ENCODE results near the gene JPT1.

Gene JPT1

GRCh38 chr17:75116737-75117136 is 37.6 kb downstream of the JPT1 start:
- H3K4me3 ChIP-seq (ENCODE audit: low read depth, low read length) = no peak overlapping the region
- TF ChIP-seq, protein P1, sequence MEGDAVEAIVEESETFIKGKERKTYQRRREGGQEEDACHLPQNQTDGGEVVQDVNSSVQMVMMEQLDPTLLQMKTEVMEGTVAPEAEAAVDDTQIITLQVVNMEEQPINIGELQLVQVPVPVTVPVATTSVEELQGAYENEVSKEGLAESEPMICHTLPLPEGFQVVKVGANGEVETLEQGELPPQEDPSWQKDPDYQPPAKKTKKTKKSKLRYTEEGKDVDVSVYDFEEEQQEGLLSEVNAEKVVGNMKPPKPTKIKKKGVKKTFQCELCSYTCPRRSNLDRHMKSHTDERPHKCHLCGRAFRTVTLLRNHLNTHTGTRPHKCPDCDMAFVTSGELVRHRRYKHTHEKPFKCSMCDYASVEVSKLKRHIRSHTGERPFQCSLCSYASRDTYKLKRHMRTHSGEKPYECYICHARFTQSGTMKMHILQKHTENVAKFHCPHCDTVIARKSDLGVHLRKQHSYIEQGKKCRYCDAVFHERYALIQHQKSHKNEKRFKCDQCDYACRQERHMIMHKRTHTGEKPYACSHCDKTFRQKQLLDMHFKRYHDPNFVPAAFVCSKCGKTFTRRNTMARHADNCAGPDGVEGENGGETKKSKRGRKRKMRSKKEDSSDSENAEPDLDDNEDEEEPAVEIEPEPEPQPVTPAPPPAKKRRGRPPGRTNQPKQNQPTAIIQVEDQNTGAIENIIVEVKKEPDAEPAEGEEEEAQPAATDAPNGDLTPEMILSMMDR (conservative IDR thresholded peaks at IDR 0.05; ENCODE audit: low read depth, low read length) = no peak

GRCh38 chr17:75115555-75115954 is 38.8 kb downstream of the JPT1 start:
- no peak for DNase-seq (ENCODE audit: low read depth)
- H3K4me3 ChIP-seq (ENCODE audit: low read depth, low read length) = no peak overlapping the region
- TF ChIP-seq, protein P1 (conservative IDR thresholded peaks at IDR 0.05; ENCODE audit: low read depth, low read length) = no peak

More at GRCh38 chr17:75116737-75117136, 37.6 kb downstream of the JPT1 start:
- DNase-seq (ENCODE audit: low read depth) = no peak

- H3K4me3 ChIP-seq (ENCODE audit: low read depth, low read length) = peak overlapping the region; percentile 67
- no peak for DNase-seq (ENCODE audit: low read depth)
- TF ChIP-seq, protein P1 (conservative IDR thresholded peaks at IDR 0.05; ENCODE audit: low read depth, low read length) = no peak
Observed at GRCh38 chr17:75114552-75115314, 39.6 kb downstream of the JPT1 start.

- TF ChIP-seq, protein P1 (conservative IDR thresholded peaks at IDR 0.05; ENCODE audit: low read depth, low read length) = peak; percentile 95
- DNase-seq (ENCODE audit: low read depth) = peak; percentile 94
- H3K4me3 ChIP-seq (ENCODE audit: low read depth, low read length) = peak overlapping the region; percentile 67
Observed at GRCh38 chr17:75113798-75114551, 40.3 kb downstream of the JPT1 start.

DNA sequence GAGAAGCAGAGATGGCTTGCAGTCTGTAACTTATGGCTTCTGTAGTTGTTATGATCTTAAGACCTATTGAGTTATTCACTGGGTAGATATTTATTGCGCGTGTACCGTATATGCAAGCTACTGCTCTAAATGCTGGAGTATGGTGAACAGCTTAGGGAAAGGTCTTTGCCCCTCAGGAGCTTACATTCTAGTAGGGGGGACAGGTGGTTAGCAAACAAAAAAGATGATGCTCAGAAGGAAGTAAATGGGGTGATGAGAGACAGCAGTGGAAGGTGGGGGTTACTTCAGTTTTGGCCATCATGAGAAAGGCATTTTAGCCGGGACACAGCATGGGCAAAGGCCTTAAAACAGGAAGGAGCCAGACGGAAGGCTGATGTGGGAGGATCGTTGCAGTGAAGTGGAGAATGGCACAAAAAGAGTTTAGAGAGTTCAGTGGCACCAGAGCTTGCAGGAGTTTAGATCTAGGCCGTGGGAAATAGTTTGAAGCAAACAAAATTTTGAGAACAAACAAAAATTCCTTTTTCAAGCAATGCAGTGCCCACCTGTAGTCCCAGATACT is 42.5 kb downstream of the JPT1 start:
- TF ChIP-seq, protein P1 (conservative IDR thresholded peaks at IDR 0.05; ENCODE audit: low read depth, low read length) = no peak
- no peak for DNase-seq (ENCODE audit: low read depth)
- no peak overlapping the region for H3K4me3 ChIP-seq (ENCODE audit: low read depth, low read length)

DNA sequence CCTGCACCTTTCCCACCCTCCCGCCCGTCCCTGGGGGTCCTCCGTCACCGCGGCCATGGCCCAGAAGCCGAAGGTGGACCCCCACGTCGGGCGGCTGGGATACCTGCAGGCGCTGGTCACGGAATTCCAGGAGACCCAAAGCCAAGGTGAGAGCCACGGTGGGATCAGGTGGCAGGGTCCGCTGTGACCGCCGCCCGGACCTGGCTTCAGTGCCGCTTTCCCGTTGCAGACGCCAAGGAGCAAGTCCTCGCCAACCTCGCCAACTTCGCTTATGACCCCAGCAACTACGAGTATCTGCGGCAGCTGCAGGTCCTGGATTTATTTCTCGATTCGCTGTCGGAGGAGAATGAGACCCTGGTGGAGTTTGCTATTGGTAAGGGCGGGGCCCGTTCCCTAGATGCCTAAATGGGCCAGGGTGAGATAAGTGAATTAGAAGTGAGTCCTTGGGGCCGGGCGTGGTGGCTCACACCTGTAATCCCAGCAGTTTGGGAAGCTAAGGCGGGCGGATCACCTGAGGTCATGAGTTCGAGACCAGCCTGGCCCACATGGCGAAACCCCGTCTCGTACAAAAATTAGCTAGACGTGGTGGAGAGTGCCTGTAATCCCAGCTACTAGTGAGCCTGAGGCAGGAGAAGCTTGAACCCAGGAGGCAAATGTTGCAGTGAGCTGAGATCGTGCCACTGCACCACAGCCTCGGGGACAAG is 43.9 kb downstream of the JPT1 start:
- no peak for DNase-seq (ENCODE audit: low read depth)
- H3K4me3 ChIP-seq (ENCODE audit: low read depth, low read length) = peak overlapping the region; percentile 76
- TF ChIP-seq, protein P1 (conservative IDR thresholded peaks at IDR 0.05; ENCODE audit: low read depth, low read length) = no peak
